Suprapubic skin (tissue), 4 donors: Measurements from ENCODE around the gene KRIT1. TPM values are rescaled to one million over a fixed set of nuclear protein-coding genes. Genes with fewer than 3 reads are reported as not detected.

ENCODE experiments used
- DNase-seq, 2 donors: peaks; one replicate each; pipeline ENCODE4 v3.0.0-alpha.2; 2019; ENCODE audit warnings: low spot score in 2 of 2
- H3K27ac ChIP-seq: fragments of 200-600 bp; sonication (generic); one replicate; pipeline ENCODE4 v1.5.1; 2019
- H3K27me3 ChIP-seq: fragments of 200-600 bp; sonication (generic); one replicate; pipeline ENCODE4 v1.5.1; 2019
- H3K36me3 ChIP-seq: fragments of 200-600 bp; sonication (generic); one replicate; pipeline ENCODE4 v1.5.1; 2019
- H3K4me1 ChIP-seq: fragments of 200-600 bp; sonication (generic); one replicate; pipeline ENCODE4 v1.5.1; 2019
- H3K4me3 ChIP-seq: fragments of 200-600 bp; sonication (generic); one replicate; pipeline ENCODE4 v1.5.1; 2019; ENCODE audit warnings: mild to moderate bottlenecking
- H3K9me3 ChIP-seq: fragments of 200-600 bp; sonication (generic); one replicate; pipeline ENCODE4 v1.5.1; 2019
- CTCF ChIP-seq, 2 donors: fragments of 200-600 bp in 1 of 2; fragments of 450-650 bp in 1 of 2; sonication (generic) in 1 of 2; IDR thresholded peaks; one replicate each; pipeline ENCODE4 v1.5.1; 2016 to 2019; ENCODE audit warnings: antibody characterized with exemption in 2 of 2, mild to moderate bottlenecking in 1 of 2, moderate library complexity in 1 of 2
- EP300 ChIP-seq: sonication (generic); formaldehyde crosslinking; IDR thresholded peaks from one replicate; pipeline ENCODE4 v1.6.1; 2017; ENCODE audit warnings: antibody characterized with exemption
- POLR2A ChIP-seq, 2 donors: fragments of 450-650 bp; IDR thresholded peaks; one replicate each; pipeline ENCODE4 v1.6.1; 2017; ENCODE audit warnings: antibody characterized with exemption in 2 of 2, mild to moderate bottlenecking in 2 of 2, moderate library complexity in 2 of 2
- POLR2AphosphoS5 ChIP-seq, 3 donors: sonication (generic); formaldehyde crosslinking; IDR thresholded peaks; one replicate each; pipeline ENCODE4 v1.6.1; 2017; ENCODE audit warnings: antibody characterized with exemption in 3 of 3
- WGBS: methylation state at CpG from one replicate; pipeline ENCODE4 v1.1.5; 2018; 5-methylcytosine and 5-hydroxymethylcytosine counted together
- total RNA-seq, 4 donors: library from RNA; depleted of rRNA; stranded (reverse); fragments of >200 nt; gene quantifications; one replicate each; pipeline ENCODE4 v1.1.0, GENCODE V29; 2016

The KRIT1 gene
- total RNA-seq, 4 donors from 2014 or later: 46.8 to 102 (median 60.1) TPM

GRCh38 chr7:92282221-92282814 lies 36.6 kb upstream of the KRIT1 start:
- no peak for DNase-seq
- WGBS: 96% methylated on average over 6 of the region's 6 CpGs
- Histone ChIP-seq H3K36me3 (no peaks in the 10 kb centered on the region), H3K27me3 (no peaks in the 10 kb centered on the region), H3K4me1 (peaks cover 14% of the 10 kb centered on the region), H3K4me3 (no peak overlapping the region), H3K9me3 (no peaks in the 10 kb centered on the region), H3K27ac (no peak overlapping the region)
- TF ChIP-seq POLR2AphosphoS5 (IDR thresholded peaks at IDR 0.05) (no peak), EP300 (no peak), CTCF (IDR thresholded peaks at IDR 0.05) (no peak), POLR2A (IDR thresholded peaks at IDR 0.05) (no peak)

GRCh38 chr7:92281031-92281430 lies 35.3 kb upstream of the KRIT1 start:
- Histone ChIP-seq H3K4me1 (peaks cover 14% of the 10 kb centered on the region), H3K9me3 (no peaks in the 10 kb centered on the region), H3K36me3 (no peaks in the 10 kb centered on the region), H3K27me3 (no peaks in the 10 kb centered on the region), H3K4me3 (no peak overlapping the region), H3K27ac (no peak overlapping the region)
- WGBS: 98% methylated on average over 2 of the region's 2 CpGs
- no peak for DNase-seq
- TF ChIP-seq POLR2A (IDR thresholded peaks at IDR 0.05) (no peak), EP300 (no peak), CTCF (IDR thresholded peaks at IDR 0.05) (no peak), POLR2AphosphoS5 (IDR thresholded peaks at IDR 0.05) (no peak)

DNA sequence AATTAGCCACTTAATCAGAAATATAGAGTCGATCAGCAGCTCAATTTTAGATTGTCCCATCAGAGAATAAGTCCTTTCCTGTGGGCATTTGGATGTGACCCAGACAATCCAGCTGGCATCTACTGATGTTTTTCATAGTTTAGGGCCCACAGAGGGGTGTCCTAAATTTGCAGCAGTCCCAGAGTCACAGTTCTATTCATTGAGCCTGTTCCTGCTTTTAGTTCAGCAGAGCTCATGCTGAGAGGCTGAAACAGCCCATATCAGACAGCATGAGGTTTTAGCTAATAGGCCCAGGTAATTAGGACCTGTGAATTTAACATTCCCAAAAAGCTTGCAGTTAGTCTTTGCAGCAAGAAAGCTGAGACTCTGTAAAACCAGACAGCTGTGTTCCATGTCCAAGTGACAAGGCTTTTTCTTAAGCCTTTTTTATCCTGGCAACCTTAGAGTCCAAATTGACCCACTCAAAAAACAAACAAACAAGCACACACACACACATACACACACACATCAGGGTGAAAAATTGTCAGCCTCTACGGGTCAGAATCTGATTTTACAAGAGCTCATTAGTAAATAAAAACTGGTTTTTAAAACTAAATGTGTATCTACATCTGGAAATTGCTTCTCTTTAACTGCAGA lies 33.8 kb upstream of the KRIT1 start:
- no peak overlapping the region for H3K4me3 ChIP-seq
- no peaks in the 10 kb centered on the region for H3K36me3 ChIP-seq
- H3K27me3 ChIP-seq: no peaks in the 10 kb centered on the region
- 29% methylated on average over 2 of the region's 2 CpGs for WGBS
- H3K4me1 ChIP-seq: peaks cover 14% of the 10 kb centered on the region
- no peaks in the 10 kb centered on the region for H3K9me3 ChIP-seq
- no peak for TF ChIP-seq POLR2AphosphoS5 (IDR thresholded peaks at IDR 0.05)
- TF ChIP-seq CTCF (IDR thresholded peaks at IDR 0.05): no peak
- no peak for TF ChIP-seq EP300
- TF ChIP-seq POLR2A (IDR thresholded peaks at IDR 0.05): no peak
- no peak overlapping the region for H3K27ac ChIP-seq
- DNase-seq: no peak

DNA sequence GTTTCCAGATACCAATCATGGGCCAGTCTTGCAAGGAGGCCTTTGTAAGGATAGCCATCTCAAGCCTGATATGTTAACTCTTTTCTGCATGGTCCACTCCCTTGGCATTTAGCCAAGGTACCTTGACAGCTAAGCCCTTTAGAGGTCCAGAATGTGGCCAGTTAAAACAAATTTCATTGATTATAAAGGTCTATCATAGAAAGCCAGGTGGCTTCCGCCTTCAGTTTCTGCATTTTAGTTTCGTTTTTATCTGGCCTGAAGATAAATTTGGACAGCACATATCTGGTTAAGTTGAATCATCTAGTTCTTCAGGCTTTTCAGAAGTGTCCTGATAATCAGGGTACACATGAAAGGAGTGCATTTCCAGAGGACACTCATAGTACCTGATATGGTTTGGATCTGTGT lies 30.7 kb upstream of the KRIT1 start:
- Histone ChIP-seq H3K4me3 (no peak overlapping the region), H3K27me3 (no peaks in the 10 kb centered on the region), H3K27ac (no peak overlapping the region), H3K36me3 (no peaks in the 10 kb centered on the region), H3K9me3 (no peaks in the 10 kb centered on the region), H3K4me1 (peaks cover 14% of the 10 kb centered on the region)
- no peak for TF ChIP-seq CTCF (IDR thresholded peaks at IDR 0.05)
- TF ChIP-seq POLR2A (IDR thresholded peaks at IDR 0.05): no peak
- no peak for TF ChIP-seq EP300
- no peak for DNase-seq
- 82% methylated on average over 2 of the region's 2 CpGs for WGBS

GRCh38 chr7:92275327-92275726 lies 29.6 kb upstream of the KRIT1 start:
- WGBS: 92% methylated on average over 4 of the region's 4 CpGs
- Histone ChIP-seq H3K4me3 (no peak overlapping the region), H3K27me3 (no peaks in the 10 kb centered on the region), H3K9me3 (no peaks in the 10 kb centered on the region), H3K36me3 (no peaks in the 10 kb centered on the region), H3K4me1 (peaks cover 14% of the 10 kb centered on the region), H3K27ac (no peak overlapping the region)
- DNase-seq: no peak
- TF ChIP-seq POLR2A (IDR thresholded peaks at IDR 0.05) (no peak), CTCF (IDR thresholded peaks at IDR 0.05) (no peak), EP300 (no peak), POLR2AphosphoS5 (IDR thresholded peaks at IDR 0.05) (no peak)
